AG08395 (cell line): Measurements from ENCODE around the gene IRF6.

Experiments
- DNase-seq: peaks from one replicate; pipeline ENCODE4 v3.0.0; 2012; ENCODE audit warnings: mixed read lengths, low spot score

IRF6 gene

GRCh38 chr1:209805875-209806760 is at the start of gene IRF6:
TSS of gene IRF6 (minus strand) at chr1:209806142. CDS start at chr1:209801413, 4,729 bp downstream.
- peak; percentile 65 for DNase-seq

- DNase-seq = no peak
Measured at GRCh38 chr1:209855623-209856022, 49.7 kb upstream of the IRF6 start.

- no peak for DNase-seq
Measured at GRCh38 chr1:209855006-209855405, 49.1 kb upstream of the IRF6 start.

GRCh38 chr1:209854196-209854595 is 48.3 kb upstream of the IRF6 start:
- DNase-seq = no peak

- no peak for DNase-seq
Measured at GRCh38 chr1:209853676-209854075, 47.7 kb upstream of the IRF6 start.

- peak; percentile 60 for DNase-seq
Measured at GRCh38 chr1:209850342-209850979, 44.5 kb upstream of the IRF6 start.

GRCh38 chr1:209849388-209849787 is 43.4 kb upstream of the IRF6 start:
- DNase-seq = no peak

GRCh38 chr1:209845408-209845725 is 39.4 kb upstream of the IRF6 start:
- no peak for DNase-seq

- DNase-seq = no peak
Measured at GRCh38 chr1:209844695-209845407, 38.9 kb upstream of the IRF6 start.

- no peak for DNase-seq
Measured at GRCh38 chr1:209840611-209841010, 34.7 kb upstream of the IRF6 start.

- peak; percentile 96 for DNase-seq
Measured at GRCh38 chr1:209839875-209840546, 34.1 kb upstream of the IRF6 start.

- no peak for DNase-seq
Measured at GRCh38 chr1:209838537-209838936, 32.6 kb upstream of the IRF6 start.

GRCh38 chr1:209837671-209838070 is 31.7 kb upstream of the IRF6 start:
- DNase-seq = no peak

GRCh38 chr1:209835782-209836298 is 29.9 kb upstream of the IRF6 start:
- no peak for DNase-seq

- peak; percentile 57 for DNase-seq
Measured at GRCh38 chr1:209831615-209832014, 25.7 kb upstream of the IRF6 start.

- no peak for DNase-seq
Measured at GRCh38 chr1:209830722-209831121, 24.8 kb upstream of the IRF6 start.

- DNase-seq = no peak
Measured at GRCh38 chr1:209829716-209830115, 23.8 kb upstream of the IRF6 start.

GRCh38 chr1:209827384-209828262 is 21.7 kb upstream of the IRF6 start, which contains the start of gene UTP25:
TSS of gene UTP25 (plus strand) at chr1:209827972. CDS start at chr1:209828064, 92 bp downstream.
- DNase-seq = peak; percentile 90

GRCh38 chr1:209825591-209826434 is 19.9 kb upstream of the IRF6 start:
- no peak for DNase-seq
